GM21390 (cell line): ENCODE data around the gene LARP4.
A peak's percentile ranks its signal among the peaks of the same experiment; 100 is the strongest.
"Not testable (repeated sequence)": the region's sequence is repeated elsewhere in the genome, so short reads cannot be mapped to it uniquely, and the experiment has no call there.

Experiments used
- ATAC-seq: cut with Tn5 transposase; IDR thresholded peaks from one replicate; pipeline ENCODE4 v1.9.1; 2021; ENCODE audit not compliant: unreplicated experiment

Gene LARP4

DNA sequence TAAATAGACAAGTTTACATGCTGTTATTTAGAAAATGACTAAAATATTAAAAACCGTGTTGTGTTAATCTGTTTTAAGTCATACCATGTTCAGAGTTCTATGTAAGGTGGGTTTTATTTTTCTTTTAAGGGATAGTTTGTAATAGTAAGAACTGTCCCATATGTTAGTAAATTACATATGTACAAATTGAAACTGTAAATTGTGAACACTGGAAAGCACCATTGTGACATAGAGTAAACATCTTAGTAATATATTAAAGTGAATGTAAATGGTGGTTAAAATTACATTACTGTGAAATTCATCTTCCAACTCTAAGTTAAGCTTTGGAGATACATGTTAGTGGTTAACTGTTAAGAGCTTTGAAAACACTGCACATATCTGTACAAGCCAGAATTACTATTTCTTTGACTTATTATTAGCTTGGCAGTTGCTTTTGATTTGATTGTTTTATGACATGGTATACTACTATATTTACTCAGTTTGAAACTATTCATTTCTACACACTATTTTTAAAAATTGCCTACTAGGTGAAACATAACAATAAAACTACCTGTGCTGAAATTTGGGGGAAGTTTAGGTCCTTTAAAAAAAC, 76.7 kb downstream of the LARP4 start:
- ATAC-seq, result no peak

DNA sequence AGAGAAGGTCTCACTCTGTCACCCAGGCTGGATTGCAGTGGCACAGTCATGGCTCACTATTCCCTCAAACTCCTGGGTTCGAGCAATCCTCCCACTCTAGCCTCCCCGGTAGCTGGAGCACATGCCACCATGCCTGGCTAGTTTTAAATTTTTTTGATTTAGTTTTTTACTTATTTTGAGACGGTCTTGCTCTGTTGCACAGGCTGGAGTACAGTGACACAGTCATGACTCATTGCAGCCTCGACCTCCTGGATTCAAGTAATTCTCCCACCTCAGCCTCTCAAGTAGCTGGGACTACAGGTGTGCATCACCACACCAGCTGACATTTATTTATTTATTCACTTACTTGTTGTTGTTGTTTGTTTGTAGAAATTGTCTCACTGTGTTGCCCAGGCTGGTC, 81.9 kb downstream of the LARP4 start:
- no peak for ATAC-seq

DNA sequence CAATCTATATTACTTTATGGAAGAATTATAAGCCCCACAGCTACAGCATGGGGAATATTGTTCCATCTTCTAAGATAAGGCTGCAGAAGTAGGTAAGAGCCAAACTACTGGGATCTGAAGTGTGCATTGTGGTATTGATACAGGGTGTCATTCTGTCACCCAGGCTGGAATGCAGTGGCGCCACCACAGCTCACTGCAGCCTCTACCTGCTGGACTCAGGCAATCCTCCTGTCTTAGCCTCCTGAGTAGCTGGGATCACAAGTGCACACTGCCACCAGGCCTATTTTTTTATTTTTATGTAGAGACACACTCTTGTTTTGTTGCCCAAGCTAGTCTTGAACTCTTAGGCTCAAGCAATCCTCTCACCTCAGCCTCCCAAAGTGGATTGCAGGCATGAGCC, 82.8 kb downstream of the LARP4 start:
- ATAC-seq, result no peak

DNA sequence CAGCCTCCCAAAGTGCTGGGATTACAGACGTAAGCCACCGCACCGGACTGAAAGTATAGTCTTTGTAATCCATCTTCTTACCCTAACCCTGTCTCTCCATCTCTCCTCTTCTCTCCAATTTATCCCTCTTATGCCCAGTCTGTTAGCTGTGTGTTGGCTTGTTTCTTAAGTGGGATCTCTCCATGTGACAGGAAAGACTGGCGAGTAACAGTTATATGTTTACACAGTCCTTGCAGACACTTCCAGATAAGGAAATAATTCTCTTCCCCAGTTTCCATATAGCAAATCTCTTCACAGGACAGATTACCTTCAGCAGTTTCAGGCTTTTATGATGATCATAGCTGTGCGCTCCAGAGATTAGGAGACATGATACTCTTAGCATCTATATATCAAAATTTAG, 88.1 kb downstream of the LARP4 start:
- no peak for ATAC-seq

DNA sequence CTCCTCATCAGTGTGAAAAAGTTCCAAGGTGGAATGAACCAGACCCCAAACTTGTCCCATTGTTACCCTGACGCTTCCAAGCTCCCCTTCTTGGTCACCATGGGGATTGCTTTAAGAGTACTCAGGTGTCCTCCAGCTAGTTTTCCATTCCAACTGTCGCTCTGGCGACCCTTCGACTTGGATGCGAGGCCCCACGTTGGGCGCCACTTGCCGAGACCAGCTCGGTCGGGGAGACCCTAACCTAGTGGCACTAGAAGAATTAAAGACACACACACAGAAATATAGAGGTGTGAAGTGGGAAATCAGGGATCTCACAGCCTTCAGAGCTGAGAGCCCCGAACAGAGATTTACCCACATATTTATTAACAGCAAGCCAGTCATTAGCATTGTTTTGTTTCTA, 97.4 kb downstream of the LARP4 start:
- ATAC-seq, result not testable (repeated sequence)

DNA sequence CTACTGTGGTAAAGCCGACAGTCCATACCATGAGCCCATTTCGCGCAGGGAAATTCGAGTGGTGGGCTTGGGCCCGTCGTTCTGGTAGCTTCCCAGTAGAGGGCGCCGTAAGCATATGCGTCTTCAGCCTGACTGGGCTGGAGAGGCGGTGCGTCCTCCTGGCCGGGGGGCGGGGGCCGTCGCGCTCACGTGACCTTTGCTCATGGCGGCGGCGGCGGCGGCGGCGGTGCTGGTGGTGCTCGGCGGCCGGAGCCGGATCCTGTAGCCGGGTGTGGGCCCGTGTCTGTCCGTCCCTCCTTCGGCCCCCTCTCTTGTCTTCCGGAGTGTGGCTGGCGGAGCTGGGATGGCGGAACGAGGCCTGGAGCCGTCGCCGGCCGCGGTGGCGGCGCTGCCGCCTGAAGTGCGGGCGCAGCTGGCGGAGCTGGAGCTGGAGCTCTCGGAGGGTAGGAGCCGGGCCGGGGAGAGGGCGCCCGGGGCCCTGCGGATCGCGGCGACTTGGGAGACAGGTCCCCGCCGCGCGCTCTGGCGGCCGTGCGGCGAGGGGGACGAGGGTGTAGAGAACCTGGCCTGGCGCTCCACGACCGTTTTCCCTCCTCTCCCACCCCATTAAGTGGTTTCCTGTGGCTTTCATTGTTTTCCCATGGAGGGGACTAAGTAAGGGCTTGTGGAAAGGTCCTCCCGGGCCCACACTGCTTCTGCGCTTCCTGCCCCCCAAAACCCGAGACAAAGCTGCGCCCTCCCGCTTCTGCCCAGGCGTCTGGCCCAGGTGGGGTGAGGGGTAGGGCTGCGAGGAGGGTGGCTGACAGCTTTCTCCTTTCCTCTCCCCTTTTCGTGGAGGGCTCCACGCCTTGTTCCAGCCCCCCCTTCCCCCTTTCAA, 104.4 kb downstream of the LARP4 start, which contains the start of gene DIP2B:
TSS of gene DIP2B (plus strand) at position 188 of the 877 bp plus-strand sequence. CDS start at position 344, 156 bp downstream.
- peak; percentile 58 for ATAC-seq

DNA sequence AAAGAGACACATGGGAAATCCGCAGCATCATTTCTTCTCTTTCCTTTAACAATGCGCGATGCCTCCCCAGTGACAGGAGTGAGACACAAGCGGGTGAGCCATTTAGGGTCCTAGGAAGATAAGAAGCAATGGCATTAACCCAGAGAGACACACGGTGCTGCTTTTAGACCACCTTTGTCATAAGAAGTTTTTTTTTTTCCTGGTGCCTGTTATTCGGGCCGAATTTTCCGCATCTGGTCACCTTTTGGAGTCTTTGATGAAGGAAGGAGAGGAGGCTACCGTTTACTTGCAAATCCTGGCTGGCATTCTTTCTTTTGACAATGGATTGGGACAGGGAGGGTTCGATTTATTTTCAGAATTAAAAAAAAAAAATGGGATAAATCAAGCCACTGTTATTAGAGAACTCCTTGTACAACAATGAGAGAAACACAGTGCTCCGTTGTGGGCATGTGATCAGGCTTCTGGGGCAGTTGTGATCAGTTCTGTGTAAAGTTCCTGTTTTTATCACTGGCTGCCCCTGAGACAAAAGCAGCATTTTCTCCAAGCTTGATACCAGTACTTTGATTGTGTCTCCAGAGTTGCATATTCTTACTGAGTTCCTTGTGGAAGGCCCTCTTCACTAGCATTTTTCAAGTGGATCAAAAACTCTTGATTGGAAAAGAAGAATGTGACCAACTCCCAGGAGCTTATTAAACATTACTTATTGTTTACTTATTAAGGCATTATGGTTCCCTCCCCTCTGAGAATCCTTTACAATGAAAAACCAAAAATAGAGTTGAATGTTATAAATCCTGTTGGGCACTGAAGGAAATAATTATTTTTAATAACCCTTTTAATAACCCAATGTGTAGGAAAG, 105.2 kb downstream of the LARP4 start:
- no peak for ATAC-seq

DNA sequence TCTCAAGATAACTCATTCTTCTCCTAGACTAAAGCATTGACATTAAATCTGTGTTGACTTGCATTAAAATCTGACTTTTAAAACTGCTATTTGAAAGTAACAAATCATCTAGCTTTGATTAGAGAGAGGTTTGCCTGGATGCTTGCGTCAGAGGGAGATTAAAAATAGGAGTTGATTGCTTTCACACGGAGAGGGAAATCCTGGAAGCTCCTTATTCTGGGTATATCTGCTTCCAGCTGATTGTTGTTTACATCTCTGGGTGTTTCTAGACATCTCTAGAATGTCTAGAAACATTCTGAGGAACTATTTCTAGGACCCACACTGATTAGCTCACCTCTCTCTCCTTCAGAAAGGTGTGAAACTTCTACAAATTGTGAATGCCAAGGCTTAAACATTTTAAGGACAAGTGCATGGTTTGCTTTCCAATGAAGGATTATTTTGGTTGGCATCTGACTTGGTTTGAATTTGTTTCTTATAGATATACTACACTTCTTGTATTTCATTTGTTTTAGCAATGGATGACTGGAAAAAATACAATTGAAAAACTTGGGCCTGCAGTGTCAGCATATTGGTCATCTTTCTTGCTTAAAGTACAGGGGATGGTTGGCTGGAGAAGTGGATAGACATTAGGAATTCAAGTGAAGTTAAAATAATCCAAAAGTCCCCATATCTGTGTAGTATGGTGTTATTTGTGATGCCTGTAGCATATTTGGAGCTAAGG, 106.2 kb downstream of the LARP4 start:
- ATAC-seq, result no peak

DNA sequence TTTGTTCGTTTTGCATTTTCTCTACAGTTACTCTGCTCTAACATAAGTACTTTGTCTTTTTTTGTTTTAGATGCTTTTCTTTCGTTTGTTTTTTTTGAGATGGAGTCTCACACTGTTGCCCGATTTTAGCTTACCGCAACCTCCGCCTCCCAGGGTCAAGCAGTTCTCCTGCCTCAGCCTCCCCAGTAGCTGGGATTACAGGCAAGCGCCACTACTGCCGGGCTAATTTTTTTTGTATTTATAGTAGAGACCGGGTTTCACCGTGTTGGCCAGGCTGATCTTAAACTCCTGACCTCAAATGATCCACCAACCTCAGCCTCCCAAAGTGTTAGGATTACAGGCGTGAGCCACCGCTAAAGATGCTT, 106.8 kb downstream of the LARP4 start:
- no peak for ATAC-seq

DNA sequence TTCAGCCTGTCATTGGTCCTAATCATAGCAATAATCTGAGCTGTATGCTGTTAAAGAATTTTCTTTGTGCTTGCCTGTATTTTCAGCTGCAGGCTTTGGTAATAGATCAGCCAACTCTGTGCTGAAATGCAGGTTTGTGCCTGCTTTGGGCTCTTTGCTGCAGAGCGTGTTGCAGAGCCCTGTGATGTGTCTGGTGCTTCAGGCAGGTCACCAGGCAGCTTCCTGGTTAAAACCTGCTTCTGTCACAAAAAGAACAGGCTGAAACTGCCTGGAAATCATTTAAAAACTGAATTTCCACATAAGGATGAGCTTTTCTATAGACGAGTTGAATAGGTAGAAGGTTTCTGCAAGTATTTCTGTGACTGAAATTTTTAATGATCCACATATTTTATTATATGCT, 107.2 kb downstream of the LARP4 start:
- no peak for ATAC-seq

DNA sequence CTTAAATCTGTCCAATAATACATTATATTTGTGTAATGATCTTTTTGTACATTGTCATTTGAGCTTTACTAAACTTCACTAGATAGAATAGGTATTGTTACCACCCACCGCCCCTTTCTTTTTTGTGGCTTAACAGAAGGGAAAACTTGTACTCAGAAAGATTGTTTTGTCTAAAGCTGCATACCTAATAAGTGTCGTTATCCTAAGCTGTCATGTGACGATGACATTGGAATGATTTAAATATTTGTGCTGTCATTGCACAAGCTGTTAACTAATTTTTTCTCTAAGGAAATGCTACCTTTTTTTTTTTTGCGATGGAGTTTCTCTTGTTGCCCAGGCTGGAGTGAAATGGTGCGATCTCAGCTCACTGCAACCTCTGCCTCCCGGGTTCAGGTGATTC, 107.7 kb downstream of the LARP4 start:
- no peak for ATAC-seq

DNA sequence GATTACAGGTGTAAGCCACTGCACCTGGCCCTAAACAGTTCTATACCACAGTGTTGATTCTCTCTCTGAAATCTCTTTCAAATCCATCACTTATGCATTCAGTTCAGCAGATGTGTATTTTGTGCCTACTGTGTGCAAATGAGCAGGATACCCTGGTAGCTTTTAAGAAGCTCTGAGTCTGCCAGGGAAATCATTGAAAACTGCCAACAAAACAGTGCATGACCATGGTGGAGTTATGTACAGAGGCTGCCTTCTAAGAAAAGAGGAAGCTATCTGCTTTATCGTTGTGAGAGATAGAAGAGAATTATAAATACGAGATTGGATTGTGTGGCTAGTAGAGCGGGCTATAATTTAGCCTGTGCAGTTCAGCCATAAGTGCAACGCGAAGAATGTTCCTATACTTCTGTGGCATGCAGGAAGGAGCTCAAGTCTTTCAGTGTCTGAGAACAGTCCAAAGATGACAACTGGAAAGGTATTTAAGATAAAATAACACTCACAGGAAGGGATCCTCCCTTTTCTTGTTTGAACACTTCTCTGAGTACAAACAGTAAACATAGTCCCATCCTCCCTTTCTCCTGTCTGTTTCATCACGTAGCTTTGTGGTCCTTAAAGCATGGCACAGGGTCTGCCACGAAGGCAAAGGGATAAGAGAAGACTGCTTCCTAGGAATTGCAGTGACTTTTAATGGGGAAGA, 108.4 kb downstream of the LARP4 start:
- no peak for ATAC-seq

DNA sequence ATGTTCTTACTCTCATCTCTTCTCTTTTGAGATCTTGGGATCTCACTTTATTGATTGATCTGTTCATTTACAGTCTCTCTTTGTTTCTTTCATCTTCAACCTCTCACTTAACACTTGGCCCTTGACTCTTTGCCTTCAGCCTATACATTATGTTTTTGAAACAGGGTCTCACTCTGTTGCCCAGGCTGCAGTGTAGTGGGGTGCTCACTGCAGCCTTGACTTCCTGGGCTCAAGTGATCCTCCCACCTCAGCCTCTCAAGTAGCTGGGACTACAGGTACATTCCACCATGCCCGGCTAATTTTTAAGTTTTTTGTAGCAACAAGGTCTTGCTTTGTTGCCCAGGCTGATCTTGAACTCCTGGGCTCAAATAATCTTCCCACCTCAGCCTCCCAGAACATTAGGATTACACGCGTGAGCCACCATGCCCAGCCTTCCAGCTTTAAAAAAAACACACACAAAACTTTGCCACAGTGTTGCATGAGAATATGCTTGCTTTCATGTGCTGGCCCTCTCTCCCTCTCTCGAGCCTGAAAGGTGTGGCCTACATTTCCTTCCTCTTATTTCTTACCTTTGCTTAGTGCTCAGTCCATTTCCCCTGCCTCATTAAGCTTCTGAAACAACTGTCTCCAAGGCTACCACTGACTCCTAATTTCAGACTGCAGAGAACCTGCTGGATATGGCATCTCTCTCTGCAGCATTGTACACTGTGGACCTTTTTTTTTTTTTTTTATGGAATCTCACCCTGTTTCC, 114.0 kb downstream of the LARP4 start:
- no peak for ATAC-seq

DNA sequence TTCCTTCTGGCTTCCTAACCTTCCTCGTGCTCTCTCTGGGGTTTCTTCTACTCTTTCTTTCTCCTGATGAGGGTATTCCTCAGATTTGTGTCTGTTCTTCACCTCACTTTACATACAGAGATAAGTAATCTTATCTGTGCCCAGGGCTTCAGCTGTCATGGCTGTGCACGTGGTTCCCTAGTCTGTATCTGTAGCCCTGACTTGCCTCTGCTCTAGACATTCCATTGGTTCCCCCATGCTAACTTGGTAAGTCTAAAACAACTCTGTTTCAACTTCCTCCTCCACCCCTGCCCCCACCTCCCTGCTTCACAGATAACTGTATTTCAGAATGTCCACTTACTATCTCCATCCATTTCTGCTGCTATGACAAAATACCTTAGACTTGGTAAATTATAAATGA, 114.9 kb downstream of the LARP4 start:
- no peak for ATAC-seq

DNA sequence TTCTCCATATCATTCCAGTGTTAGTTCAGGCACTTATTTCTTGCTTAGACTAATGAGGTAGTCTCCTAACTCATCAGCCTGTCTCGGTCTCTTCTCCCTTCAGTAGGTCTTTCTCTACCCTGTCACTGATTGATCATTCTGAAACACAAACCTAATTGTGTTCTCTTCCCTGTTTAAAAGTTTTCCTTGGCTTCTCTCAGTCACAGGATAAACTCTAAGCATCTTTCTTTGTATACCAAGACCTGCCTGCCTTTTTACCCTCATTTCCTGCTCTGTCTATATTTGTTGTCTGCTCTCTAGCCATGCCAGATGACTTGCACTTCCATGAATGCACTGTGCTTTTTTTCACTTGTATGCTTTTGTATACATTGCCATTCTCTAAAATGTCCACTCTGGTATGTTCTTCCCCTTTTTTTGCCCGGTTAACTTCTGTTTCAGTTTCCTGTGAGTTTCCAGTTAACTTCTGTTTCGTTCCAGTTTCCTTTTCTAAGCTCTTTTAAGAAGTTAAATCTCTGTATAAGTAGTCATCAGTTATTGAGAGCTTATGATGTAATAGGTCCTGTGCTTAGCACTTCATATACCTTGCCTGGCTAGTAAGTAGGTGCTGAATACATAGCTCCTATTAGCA, 116.8 kb downstream of the LARP4 start:
- peak; percentile 63 for ATAC-seq

DNA sequence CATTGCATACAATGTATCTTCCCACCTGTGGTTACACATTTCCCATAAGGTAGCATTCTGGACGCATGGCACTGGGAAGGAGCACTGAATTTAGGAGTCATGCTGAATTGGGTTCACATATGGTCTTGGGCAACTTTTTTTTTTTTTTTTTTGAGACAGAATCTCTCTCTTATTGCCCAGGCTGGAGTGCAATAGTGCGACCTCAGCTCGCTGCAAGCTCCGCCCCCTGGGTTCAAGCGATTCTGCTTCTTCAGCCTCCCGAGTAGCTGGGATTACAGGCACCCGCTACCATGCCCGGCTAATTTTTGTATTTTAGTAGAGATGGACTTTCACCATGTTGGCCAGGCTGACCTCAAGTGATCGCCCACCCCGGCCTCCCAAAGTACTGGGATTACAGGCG, 117.4 kb downstream of the LARP4 start:
- ATAC-seq, result no peak

DNA sequence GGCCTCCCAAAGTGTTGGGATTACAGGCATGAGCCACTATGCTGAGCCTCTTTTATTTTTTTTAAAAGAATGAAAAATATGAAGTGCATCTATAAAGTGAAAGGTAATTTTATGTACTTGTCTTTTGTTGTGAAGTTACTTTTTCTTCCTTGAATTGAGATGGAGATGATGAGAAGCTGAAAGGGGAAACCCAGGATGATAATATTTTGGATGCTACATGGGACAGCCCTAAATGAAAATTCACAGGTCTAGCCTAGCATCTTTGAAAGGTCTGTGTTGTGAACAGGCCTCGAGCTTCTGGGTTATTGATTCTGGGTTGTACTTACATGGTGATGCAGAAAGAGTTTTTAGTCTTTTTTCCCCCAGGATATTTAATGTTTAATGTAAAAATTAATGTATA, 118.7 kb downstream of the LARP4 start:
- no peak for ATAC-seq

DNA sequence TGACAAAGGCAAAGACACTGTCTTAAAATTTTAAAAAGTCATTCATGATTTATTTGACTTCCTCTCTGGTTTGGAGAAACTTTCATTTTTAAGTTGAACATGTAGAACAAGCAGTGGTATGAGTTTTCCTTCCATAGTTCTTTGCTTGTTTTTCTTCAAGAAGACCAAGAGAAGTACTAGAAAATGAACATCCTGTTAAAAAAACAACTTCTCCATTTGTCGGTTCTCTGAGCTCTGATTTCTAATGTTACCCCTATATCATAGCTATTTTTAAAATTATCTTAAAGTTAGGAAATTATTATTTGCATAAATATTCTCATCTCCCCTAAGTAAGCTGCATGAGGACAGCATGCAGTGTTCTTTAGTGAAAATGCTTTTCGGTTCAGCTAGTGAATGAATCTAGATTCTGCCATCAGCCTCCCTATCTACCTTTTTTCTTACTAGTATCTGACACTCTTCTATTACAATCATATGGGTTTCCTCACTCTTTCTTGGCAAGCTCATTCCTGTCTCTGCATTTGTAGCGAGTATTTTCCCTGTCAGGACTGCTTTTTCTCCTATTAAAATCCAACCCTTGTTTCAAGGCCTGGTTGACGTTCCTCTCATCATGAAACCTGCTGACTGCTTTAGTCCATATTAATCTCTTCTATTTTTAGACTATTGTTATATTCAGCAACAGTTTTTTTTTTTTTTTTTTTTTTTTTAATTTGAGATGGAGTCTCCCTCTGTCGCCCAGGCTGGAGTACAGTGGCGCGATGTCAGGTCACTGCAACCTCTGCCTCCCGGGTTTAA, 119.9 kb downstream of the LARP4 start:
- ATAC-seq, result no peak
